NCI-H1436 treated with DMSO at 0.1 percent for 48 hours (cell line): ENCODE data around the gene EPHB2.

Source experiments
- DNase-seq: peaks from one replicate; lab custom pipeline; 2025; lab: John Stamatoyannopoulos, UW

The EPHB2 gene

DNA sequence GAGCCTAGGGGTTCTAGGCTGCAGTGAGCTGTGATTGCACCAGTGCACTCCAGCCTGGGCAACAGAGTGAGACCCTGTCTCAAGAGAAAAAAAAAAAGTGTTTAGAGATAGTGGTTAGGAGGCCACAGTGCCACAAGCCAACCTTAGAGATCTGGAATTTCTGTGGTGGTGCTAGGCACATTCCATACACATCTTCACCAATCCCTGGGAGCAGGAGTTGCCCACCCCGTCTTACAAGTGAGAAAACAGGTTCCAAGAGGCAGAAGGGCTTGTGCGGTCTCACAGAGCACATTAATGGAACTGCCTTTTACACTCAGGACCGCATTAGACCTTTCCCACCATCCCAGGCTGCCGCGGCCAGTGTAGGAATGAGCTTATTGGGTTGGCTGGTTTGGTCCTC is 93.2 kb downstream of the EPHB2 start:
- DNase-seq, result no peak

DNA sequence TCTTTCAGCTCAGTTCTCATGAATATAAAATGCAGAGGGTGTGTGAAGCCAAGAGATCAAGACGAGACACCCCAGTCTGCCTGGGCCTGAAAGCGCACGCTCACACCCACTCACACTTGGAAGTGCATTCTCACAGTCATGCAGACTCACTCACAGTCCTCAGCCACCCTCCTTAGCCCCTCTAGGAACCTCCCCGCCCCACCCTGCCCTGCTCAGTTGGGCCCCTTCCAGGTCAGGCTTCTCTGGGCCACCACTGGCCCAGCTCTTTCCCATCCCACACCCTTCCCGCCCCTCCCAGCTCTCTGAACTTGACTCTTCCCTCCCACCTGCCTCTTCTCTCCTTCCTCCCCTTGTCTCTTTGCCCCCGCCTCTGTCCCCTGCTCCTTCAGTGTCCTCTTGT is 93.8 kb downstream of the EPHB2 start:
- no peak for DNase-seq

DNA sequence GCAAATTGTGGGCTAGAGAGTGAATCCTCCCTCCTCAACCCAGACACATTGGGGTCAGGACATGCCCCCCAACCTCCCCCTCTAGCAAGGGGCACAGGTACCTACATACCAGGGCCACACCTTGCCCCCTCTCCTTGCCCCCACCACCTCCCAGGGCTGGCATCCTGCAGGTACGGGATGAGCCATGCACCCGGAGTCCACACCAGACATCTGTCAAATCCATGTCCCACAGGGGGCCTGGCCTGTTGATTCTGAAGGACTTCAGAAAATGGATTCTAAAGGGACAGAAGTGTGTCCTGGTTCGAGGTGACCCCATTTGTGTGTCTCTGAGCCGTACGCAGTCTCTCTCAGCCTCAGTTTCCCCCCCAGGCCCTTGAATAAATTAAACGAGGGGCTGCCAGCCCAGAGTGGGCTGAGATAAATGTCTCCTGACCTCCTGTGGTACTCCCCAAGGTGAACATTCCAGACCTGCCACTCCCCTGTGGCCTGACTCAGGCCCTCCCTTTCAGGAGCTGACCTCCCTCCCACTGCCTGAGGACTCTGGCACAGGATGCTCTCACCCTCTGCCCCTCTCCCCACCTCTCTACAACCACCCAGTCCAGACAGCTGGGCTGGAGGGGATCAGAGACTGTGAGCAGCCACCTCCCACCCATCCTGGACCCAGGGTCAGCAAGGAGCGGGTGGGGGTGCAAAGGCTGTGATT is 94.5 kb downstream of the EPHB2 start:
- DNase-seq, result no peak

DNA sequence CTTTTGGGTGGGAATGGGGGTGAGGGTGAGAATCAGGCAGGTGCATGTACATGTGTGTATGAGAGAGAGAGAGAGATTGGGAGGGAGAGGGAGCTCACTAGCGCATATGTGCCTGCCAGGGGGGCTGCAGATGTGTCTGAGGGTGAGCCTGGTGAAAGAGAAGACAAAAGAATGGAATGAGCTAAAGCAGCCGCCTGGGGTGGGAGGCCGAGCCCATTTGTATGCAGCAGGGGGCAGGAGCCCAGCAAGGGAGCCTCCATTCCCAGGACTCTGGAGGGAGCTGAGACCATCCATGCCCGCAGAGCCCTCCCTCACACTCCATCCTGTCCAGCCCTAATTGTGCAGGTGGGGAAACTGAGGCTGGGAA is 95.0 kb downstream of the EPHB2 start:
- no peak for DNase-seq

DNA sequence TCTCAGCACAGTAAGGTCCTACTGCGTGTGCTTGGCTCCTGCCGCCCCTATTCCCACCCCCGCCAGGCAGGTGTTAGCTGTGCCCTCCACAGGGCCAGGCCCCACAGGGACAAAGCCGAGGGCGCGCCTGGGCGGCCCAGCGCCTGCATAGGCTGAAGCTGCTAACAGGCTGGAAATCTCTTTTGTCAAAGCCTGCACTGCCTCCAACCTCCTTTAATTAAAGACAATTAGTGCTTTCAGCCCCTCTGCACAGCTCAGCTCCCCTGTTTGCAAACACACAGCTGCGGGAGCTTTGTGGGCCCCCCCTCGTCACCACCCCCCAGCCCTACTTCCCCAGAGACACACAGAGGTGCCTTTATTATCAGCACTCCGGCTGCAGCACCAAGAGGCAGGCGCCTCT is 95.9 kb downstream of the EPHB2 start:
- DNase-seq, result peak; percentile 97

DNA sequence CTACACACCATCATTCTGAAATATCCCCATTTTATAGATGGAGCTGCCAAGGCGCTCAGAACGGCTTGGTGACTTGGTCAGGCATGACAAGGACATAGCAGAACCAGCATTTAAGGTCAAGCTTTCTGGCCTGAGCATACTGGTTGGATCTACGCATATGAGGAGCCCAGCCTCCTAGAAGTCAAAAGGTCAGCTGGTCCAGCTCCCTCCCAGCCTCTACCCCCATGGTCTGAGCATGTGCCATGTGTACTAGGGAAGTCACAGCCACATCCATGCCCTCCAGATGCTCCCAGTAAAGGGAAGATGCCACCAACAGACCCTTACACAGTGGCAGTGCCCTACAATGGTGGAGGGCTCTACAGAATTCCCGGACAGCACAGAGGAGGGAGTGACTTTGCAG is 96.7 kb downstream of the EPHB2 start:
- no peak for DNase-seq

DNA sequence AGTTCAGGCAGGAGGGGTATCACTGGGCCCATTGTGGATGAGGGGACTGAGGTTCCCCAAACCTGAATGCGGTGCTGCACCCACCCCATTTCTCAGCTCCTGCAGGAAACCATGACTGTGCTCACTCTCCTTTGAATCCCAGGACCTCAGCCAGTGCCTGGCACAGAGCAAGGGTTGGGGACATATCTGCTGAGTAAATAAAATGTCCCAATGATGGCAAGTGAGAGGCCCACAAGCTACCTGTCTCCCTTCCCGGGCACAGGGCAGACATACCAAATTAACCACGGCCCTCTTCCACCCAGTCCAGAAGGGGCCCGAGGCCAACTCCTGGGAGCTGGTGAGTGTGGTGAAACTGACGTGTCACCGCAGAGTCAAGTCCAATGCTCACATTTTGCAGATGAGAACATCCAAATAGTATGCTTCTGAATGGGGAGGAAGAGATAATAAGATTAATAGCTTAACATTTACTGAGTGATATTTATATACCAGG is 97.6 kb downstream of the EPHB2 start:
- DNase-seq, result no peak

DNA sequence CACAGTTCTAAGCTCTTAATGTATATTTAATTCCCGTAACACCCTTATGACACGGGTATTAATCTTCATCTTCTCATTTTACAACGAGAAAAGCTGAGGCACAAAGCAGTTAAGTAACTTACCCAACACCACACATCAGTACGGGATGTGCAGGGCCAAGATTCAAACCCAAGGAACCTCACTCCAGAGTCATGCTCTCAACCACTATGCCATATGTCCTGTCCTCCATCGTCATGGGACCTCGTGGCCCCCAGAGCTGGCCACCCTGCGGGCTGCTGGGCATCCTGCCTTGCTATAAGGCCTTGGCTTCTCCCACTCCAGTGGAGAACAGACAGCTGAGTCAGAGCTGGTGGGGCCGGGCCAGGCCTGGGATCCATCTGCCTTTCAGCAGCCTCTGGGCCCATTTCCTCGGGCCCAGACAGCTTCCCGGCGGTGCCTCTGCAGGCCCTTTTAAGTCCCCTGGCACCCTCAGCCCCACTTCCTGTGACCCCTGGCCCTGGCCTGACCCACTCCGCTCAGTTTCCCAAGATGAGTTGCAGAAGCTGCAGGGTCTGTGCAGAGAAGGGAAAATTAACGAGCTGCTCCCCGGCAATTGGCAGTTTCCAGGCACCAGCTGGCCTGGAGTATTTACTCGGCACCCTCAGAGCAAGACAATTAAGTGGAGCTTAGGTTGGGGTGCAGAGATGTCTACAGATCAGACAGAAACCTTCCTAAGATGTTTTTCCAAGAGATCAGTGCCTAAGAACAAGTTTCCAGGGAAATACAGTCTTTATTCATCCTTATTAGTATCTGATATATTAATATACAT is 98.2 kb downstream of the EPHB2 start:
- no peak for DNase-seq

DNA sequence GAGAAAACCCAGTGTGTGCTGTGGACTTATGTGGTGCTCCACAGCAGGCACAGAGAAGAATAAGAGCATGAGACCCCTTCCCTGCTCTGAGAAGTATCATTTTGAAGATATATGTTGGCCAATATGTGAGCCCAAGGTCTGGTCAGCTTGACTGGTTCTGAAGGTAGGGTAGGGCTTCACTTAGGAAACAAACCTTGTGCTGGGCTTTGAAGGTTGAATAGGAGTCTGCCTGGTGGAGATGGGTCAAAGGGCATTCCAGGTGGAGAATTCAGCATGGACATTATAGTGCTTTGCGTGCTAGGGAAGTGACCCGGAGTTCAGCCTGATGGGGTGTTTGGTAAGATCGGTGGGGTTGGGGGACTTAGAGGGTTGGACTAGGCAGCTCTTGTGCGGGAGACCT is 99.1 kb downstream of the EPHB2 start:
- no peak for DNase-seq

DNA sequence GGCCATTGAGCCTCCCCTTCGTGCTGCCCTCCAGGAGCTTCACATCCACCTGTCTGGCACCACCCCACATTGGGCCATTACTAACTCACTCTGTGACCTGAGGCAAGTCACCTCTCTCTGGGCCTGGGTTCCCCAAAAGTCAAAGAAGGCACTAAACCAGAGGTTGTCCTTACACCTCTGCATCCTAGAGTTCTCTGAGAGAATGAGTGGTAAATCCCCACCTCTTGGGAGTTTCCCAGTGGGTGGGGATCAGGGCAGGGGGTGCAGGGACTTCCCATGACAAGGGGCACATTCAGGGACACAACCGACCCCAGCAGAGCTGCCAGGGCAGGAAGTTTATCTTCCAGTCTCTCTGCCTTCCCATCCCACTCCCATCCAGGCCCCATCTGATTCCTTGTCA is 99.7 kb downstream of the EPHB2 start:
- no peak for DNase-seq

DNA sequence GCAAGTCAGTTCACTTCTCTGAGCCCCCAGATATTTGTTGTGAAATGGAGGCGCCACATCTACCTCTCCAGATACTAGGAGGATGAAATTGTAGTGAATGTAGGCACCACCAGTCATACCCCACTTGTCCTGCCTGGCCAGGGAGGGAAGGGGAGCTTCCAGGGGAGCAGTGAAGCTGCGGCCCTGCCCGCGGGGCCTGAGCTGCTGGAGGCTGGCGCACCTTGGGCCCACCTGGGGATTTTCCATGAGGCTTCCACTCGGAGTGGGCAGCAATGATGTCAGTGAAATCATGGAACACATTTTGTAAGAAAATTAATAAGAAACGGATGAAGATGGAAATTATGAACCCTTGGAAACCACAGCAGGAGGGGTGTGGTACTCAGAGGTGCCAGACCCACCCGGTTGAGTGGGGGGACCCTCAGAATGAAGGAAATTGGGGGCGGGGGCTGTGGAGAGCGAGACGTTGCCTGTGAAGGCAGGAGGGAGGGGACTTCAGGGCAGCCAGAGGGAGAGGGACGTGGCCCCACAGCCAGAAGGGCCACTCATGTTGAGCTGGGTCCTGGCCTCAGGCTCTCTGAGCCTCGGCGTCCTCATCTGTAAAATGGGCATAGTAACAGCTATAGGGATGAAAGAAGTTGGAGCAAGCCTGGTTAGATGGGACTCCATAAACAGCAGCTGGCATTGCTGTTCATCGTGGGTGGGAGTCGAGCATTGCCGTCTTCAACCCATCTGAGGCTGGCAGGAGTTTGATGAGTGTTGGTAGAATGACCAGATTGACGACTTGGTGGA is 101.6 kb downstream of the EPHB2 start:
- DNase-seq, result no peak

DNA sequence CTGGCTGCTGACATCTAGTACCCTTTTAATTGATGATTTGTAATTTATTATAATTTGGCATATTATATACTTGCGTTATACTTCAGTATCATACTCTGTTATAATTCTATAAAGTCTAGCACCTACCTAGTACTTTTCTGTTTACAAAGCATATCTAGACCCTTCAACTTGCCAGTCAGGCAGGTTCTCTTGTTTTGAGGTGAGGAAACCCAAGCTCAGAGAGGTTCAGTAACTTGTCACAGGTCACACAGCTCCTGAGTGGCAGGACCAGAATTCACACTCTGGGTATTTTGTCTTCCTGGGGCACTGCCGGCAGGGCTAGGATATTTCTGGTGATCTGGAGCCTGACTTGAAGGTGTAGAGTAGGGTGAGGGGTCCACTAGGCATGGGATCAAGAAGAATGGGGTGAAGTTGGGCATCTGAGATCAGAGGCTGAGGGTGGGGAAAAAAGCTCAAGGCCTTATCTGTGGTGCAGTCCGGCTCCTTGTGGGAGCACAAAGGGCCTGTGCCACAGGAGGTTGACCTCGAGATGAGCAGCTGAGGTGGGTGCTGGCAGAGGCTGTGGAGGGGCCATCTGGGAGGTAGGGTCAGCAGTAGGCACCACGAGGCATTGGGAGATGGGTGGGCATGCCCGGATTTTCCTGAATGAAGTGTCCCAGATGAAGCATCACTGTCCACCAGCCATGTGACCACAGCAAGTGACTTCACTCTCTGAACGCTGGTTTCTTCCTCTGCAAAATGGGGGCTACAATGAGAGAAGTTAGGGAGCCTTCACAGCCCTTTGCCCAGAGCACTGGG is 102.6 kb downstream of the EPHB2 start:
- DNase-seq, result no peak

DNA sequence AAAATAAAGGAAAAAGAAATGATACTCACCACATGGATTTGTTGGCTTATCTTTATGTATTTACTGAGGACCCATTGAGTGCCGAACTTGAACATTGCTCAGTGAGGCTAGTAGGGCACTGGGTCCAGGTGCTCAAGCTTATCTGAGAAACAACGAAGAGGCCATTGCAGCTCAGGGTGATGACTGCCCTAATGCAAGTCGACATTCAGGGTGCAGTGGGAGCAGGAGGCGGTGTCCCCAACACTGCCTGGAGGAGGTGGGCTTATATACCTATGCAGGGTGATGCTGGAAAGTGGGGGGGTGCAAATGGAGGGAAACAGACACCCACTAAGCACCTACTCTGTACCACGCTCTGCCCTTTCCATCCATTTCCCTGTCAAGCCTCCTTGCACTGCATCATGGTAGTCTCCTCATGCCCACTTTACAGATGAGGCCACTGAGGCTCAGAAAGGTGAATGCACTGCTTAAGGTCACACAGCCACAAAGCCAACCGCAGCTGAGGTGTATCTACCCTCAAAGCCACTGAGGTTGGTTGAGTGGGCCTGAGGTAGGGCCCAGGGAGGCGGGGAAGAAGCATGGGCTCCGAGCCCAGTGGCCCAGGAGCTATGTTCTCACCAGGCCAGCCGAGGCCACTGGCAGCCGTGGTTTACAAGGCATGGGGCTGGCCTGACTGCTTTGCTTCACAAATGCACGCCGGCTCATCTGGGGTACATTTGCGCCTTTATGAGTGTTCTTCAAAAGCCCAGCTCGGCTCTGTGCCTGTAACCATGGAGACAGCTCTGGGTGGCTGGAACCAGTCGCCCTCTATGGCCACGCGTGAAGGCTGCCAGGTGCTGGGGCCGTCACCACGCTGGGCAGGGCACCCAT is 103.8 kb downstream of the EPHB2 start:
- DNase-seq, result no peak

DNA sequence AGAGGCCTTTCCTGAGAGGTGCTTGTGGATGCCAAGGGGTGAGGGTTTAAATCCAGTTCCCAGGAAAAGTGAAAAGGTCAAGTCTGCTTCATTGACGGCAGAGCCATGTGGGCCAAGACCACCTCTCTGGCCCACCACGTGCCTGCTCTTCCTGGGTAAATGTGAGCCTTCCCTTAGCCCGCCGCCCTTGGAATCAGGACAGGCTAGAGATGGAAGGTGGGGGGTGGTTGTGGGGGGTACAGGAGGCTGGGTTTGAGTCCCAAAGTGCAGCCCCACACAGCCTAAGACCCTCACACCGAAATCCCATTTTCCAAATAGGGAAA is 104.4 kb downstream of the EPHB2 start:
- DNase-seq, result no peak

DNA sequence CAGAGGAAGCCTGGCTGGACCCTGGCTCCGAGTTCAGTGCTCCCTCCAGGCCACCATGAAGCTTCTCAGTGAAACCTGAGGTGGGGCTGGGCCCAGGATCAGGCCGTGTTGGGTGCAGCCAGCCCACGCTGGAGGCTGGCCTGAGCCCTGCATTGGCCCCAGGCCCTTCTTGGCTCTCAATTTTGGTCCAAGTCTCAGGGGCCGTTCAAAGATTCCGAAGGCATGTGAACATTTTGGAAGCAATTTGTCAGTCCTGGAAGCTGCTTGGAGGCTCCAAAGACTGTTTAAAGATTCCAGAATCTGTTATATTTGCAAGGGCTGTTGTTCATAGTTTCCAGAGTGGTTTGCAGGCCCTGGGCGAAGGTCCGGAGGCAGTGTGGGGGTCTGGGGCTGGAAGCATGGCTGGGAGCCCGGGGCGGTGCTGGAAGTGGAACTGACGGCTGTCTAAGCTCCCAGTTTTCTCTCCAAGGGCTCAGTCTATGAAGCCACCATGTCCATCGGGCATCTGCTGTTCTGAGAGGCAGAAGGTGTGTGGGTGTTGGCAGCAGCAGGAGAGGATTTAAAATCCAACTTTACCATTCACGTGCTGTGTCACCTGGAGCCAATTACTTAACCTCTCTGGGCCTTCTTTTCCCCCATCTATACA is 104.9 kb downstream of the EPHB2 start:
- no peak for DNase-seq

DNA sequence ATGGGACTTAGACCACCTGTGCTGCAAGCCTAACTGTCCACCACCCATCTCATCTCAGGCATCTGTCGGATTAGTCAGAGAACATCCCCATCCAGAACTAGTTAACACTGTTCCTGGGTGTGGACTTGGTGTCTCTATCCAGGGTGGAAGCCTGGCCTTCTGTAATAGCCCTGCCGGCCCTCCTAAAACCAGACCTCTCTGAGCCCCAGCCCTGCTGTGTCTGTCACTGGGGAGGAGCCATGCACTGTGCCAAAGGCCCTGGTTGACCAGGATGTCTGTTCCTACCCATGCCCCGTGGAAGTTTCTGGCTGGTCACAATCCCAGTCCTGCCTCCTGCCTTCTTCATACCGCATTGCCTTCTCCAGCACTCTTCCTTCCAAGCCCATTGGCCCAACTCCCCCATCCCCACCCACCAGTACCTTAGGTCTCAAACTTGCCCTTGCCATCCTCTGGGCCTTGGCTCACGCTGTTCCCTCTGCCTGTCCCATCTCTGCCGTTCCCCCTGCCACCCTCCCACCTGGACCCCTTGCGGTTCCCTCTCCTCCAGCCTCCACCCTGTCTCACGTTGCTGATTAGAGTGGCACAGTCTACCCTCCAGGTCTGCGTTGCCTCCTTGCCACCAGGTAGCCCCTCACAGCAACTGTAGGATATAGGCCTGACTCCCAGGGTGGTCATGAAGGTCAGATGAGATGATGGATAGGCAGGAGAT is 105.6 kb downstream of the EPHB2 start:
- DNase-seq, result no peak

DNA sequence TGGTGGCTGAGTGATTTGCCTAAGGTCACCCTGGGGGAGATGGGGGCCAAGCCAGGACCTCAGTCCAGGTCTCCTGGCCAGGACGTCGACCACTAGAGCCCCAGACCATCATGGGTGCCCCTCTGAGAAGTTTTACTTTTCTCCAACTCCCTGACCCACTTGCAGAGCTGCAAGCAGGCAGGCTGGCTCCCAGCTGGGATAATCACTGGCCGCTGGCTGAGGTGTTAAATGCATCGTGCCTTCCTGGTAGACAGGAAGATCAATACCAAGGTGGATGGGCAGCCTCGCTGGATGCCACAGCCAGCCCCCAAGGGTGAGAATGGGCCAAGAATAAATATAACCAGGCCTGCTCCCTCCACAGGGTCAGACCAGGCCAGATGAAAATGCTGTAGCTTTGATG is 106.2 kb downstream of the EPHB2 start:
- no peak for DNase-seq

DNA sequence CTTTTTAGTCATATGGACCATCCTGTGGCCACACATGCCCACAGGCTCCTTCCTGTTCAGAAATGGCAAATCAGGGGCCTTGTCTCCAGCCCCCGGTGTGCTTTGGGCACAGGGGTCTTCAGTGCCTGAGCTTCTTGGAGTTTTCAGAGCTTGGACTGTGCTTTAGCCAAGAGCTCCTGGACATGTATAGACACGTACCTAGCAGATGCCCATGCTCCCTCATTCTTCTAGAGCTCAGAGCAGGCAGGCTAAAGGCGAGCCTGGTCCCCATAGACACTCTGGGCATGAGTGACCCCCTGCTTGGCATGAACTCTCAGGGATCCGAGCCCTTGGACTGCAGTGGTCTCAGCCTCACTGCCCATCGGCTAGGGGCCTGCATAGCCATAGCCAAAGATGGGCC is 106.8 kb downstream of the EPHB2 start:
- no peak for DNase-seq

DNA sequence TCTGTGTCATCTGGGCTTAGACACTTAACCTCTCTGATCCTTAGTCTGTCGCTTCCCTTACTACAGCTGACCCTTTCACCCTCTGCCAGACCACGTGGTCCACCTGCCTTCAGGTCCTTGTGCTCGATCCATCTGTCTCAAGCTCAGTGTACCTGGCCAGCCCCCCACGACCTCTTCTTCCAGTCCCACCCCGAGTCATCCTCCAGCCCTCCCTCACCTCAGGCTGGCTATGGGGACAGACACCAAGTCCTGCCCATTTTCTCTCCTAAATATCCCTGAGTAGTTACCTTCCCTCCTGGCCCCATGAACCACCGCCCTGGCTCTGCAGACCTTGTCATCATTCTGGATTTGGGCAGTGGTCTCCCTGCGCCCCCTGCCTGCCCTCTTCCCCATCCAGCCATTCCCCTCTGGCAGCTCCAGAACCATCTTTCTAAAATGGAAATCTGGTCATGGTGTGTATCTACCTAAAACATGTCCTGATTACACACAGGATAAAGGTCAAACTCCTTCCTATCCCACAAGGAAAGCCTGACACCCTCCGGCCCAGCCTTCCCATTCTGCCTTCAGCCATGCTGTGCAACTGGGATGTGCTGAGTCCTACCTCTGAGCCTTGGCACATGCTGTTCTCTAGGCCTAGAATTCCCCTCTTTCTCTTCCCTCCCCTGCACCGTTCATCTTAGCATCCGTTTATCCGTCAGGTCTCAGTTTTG is 107.6 kb downstream of the EPHB2 start:
- no peak for DNase-seq
